T-helper 2 cell treated with Interferon-gamma antibody and Interleukin-4, amounts not matched to agents 5 μg/mL and 100 μg/mL, for 36 hours (primary cell): Measurements from ENCODE around the gene SYPL1.

Experiments
- DNase-seq: peaks from one replicate; pipeline ENCODE4 v3.0.0; 2021; ENCODE audit warnings: low spot score
- H3K27ac Mint-ChIP-seq: one replicate; pipeline ENCODE4 v1.8.0; 2021; ENCODE audit warnings: mild to moderate bottlenecking, mixed read lengths
- H3K27me3 Mint-ChIP-seq: one replicate; pipeline ENCODE4 v1.8.0; 2021; ENCODE audit warnings: low read depth, mixed read lengths
- H3K36me3 Mint-ChIP-seq: one replicate; pipeline ENCODE4 v1.8.0; 2021; ENCODE audit warnings: low read depth, mixed read lengths
- H3K4me1 Mint-ChIP-seq: one replicate; pipeline ENCODE4 v1.8.0; 2021; ENCODE audit warnings: low read depth, mixed read lengths
- H3K4me3 Mint-ChIP-seq: one replicate; pipeline ENCODE4 v1.8.0; 2022; ENCODE audit warnings: mild to moderate bottlenecking, moderate library complexity, mixed read lengths
- H3K9me3 Mint-ChIP-seq: one replicate; pipeline ENCODE4 v1.8.0; 2021; ENCODE audit warnings: mixed read lengths

SYPL1 gene

GRCh38 chr7:106112972-106113421, 885 bp upstream of the SYPL1 start:
- Mint-ChIP-seq H3K4me3 (peak overlapping the region; percentile 84), H3K4me1 (peaks cover 44% of the 10 kb centered on the region)

GRCh38 chr7:106111655-106112117, 426 bp downstream of the SYPL1 start:
- Mint-ChIP-seq H3K4me3 (peak overlapping the region; percentile 92), H3K27me3 (no peaks in the 10 kb centered on the region), H3K36me3 (peaks cover 15% of the 10 kb centered on the region), H3K4me1 (peaks cover 44% of the 10 kb centered on the region), H3K9me3 (no peaks in the 10 kb centered on the region), H3K27ac (peak overlapping the region; percentile 93)
- peak; percentile 65 for DNase-seq

More at GRCh38 chr7:106112972-106113421, 885 bp upstream of the SYPL1 start:
- no peaks in the 10 kb centered on the region for H3K9me3 Mint-ChIP-seq
- H3K27ac Mint-ChIP-seq: peak overlapping the region; percentile 93
- H3K27me3 Mint-ChIP-seq: no peaks in the 10 kb centered on the region
- peaks cover 15% of the 10 kb centered on the region for H3K36me3 Mint-ChIP-seq
- no peak for DNase-seq

- H3K4me1 Mint-ChIP-seq: peaks cover 44% of the 10 kb centered on the region
- no peak for DNase-seq
- H3K36me3 Mint-ChIP-seq: peaks cover 19% of the 10 kb centered on the region
- peak overlapping the region; percentile 88 for H3K27ac Mint-ChIP-seq
- no peaks in the 10 kb centered on the region for H3K9me3 Mint-ChIP-seq
- H3K4me3 Mint-ChIP-seq: peak overlapping the region; percentile 92
- no peaks in the 10 kb centered on the region for H3K27me3 Mint-ChIP-seq
These were observed 1.0 kb downstream of the SYPL1 start for GRCh38 chr7:106110885-106111654.

GRCh38 chr7:106110238-106110560, 1.9 kb downstream of the SYPL1 start:
- H3K36me3 Mint-ChIP-seq: peaks cover 24% of the 10 kb centered on the region
- H3K27me3 Mint-ChIP-seq: no peaks in the 10 kb centered on the region
- H3K27ac Mint-ChIP-seq: peak overlapping the region; percentile 56
- DNase-seq: no peak
- peak overlapping the region; percentile 92 for H3K4me3 Mint-ChIP-seq
- no peaks in the 10 kb centered on the region for H3K9me3 Mint-ChIP-seq
- peaks cover 46% of the 10 kb centered on the region for H3K4me1 Mint-ChIP-seq

GRCh38 chr7:106109521-106110237, 2.4 kb downstream of the SYPL1 start:
- no peaks in the 10 kb centered on the region for H3K9me3 Mint-ChIP-seq
- H3K36me3 Mint-ChIP-seq: peaks cover 27% of the 10 kb centered on the region
- H3K4me1 Mint-ChIP-seq: peaks cover 48% of the 10 kb centered on the region
- no peaks in the 10 kb centered on the region for H3K27me3 Mint-ChIP-seq
- DNase-seq: no peak
- H3K27ac Mint-ChIP-seq: peak overlapping the region; percentile 2
- H3K4me3 Mint-ChIP-seq: peak overlapping the region; percentile 92

GRCh38 chr7:106108991-106109390, 3.1 kb downstream of the SYPL1 start:
- peak overlapping the region; percentile 22 for H3K4me3 Mint-ChIP-seq
- no peak for DNase-seq
- no peaks in the 10 kb centered on the region for H3K27me3 Mint-ChIP-seq
- H3K4me1 Mint-ChIP-seq: peaks cover 47% of the 10 kb centered on the region
- H3K9me3 Mint-ChIP-seq: no peaks in the 10 kb centered on the region
- H3K36me3 Mint-ChIP-seq: peaks cover 28% of the 10 kb centered on the region
- peak overlapping the region; percentile 2 for H3K27ac Mint-ChIP-seq

- Mint-ChIP-seq H3K36me3 (peaks cover 32% of the 10 kb centered on the region), H3K9me3 (no peaks in the 10 kb centered on the region), H3K4me3 (no peak overlapping the region), H3K27ac (no peak overlapping the region), H3K4me1 (peaks cover 56% of the 10 kb centered on the region), H3K27me3 (no peaks in the 10 kb centered on the region)
- DNase-seq: no peak
These were observed 7.3 kb downstream of the SYPL1 start for GRCh38 chr7:106104721-106105260.

- no peak for DNase-seq
- H3K4me3 Mint-ChIP-seq: no peak overlapping the region
- H3K4me1 Mint-ChIP-seq: peaks cover 56% of the 10 kb centered on the region
- no peak overlapping the region for H3K27ac Mint-ChIP-seq
- peaks cover 36% of the 10 kb centered on the region for H3K36me3 Mint-ChIP-seq
- no peaks in the 10 kb centered on the region for H3K27me3 Mint-ChIP-seq
- no peaks in the 10 kb centered on the region for H3K9me3 Mint-ChIP-seq
These were observed 9.6 kb downstream of the SYPL1 start for GRCh38 chr7:106102387-106102966.

- DNase-seq: no peak
- Mint-ChIP-seq H3K4me1 (peaks cover 56% of the 10 kb centered on the region), H3K4me3 (no peak overlapping the region), H3K27me3 (no peaks in the 10 kb centered on the region), H3K9me3 (no peaks in the 10 kb centered on the region), H3K27ac (no peak overlapping the region), H3K36me3 (peaks cover 39% of the 10 kb centered on the region)
These were observed 10.4 kb downstream of the SYPL1 start for GRCh38 chr7:106101726-106102125.

GRCh38 chr7:106100863-106101629, 11.1 kb downstream of the SYPL1 start:
- H3K36me3 Mint-ChIP-seq: peaks cover 40% of the 10 kb centered on the region
- DNase-seq: no peak
- peaks cover 56% of the 10 kb centered on the region for H3K4me1 Mint-ChIP-seq
- H3K27ac Mint-ChIP-seq: no peak overlapping the region
- H3K9me3 Mint-ChIP-seq: no peaks in the 10 kb centered on the region
- H3K27me3 Mint-ChIP-seq: no peaks in the 10 kb centered on the region
- no peak overlapping the region for H3K4me3 Mint-ChIP-seq

- no peaks in the 10 kb centered on the region for H3K27me3 Mint-ChIP-seq
- no peak for DNase-seq
- no peak overlapping the region for H3K27ac Mint-ChIP-seq
- peaks cover 46% of the 10 kb centered on the region for H3K4me1 Mint-ChIP-seq
- H3K4me3 Mint-ChIP-seq: no peak overlapping the region
- H3K9me3 Mint-ChIP-seq: no peaks in the 10 kb centered on the region
- peaks cover 34% of the 10 kb centered on the region for H3K36me3 Mint-ChIP-seq
These were observed 12.6 kb downstream of the SYPL1 start for GRCh38 chr7:106099539-106099938.

GRCh38 chr7:106098889-106099288, 13.2 kb downstream of the SYPL1 start:
- Mint-ChIP-seq H3K4me3 (no peak overlapping the region), H3K27me3 (no peaks in the 10 kb centered on the region), H3K27ac (peak overlapping the region; percentile 38), H3K36me3 (peaks cover 33% of the 10 kb centered on the region), H3K4me1 (peaks cover 44% of the 10 kb centered on the region), H3K9me3 (no peaks in the 10 kb centered on the region)
- no peak for DNase-seq

- Mint-ChIP-seq H3K4me3 (no peak overlapping the region), H3K27me3 (no peaks in the 10 kb centered on the region), H3K36me3 (peaks cover 48% of the 10 kb centered on the region), H3K27ac (no peak overlapping the region), H3K4me1 (peaks cover 29% of the 10 kb centered on the region), H3K9me3 (no peaks in the 10 kb centered on the region)
- no peak for DNase-seq
These were observed 16.5 kb downstream of the SYPL1 start for GRCh38 chr7:106095634-106096033.
